ENCODE data around the gene DSTN. TPM values are rescaled to one million over a fixed set of nuclear protein-coding genes. Genes with fewer than 3 reads are reported as not detected.

Gene DSTN
- total and polyA plus RNA-seq, 2 experiments from 2014 or later = 162 to 459 TPM

DNA sequence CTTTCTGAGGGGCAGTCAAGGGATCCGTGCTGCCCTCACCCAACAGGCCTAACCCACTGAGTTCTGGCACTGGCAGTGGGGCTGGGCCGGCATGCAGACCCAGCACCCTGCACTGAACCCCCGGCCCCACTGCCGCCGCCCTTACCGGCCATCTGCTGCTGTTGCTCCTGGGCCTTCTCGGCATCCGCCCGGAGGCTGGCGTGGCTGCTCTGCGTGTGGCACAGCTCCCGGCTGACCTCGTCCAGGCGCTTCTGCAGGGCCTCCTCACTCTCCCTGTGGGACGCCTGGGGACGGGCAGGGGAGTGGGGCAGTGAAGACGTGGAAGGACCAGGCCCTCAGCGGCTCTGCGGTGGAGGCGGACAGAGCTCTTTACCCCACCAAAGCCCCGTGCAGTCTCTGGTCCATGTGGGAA is 59.8 kb downstream of the DSTN start:
- H3K4me2 ChIP-seq = no peak overlapping the region
- no peaks in the 10 kb centered on the region; the same call in 2 of the 3 replicates for H3K4me1 Mint-ChIP-seq
- ATAC-seq (no peak), DNase-seq (ENCODE audit: low spot score) (no peak)
- peaks cover 67% of the 10 kb centered on the region for H3K36me3 Mint-ChIP-seq (ENCODE audit: low read depth)
- peaks cover 10% of the 10 kb centered on the region for H3K27me3 Mint-ChIP-seq (ENCODE audit: insufficient read depth, low read depth, poor library complexity)
- no peaks in the 10 kb centered on the region for H4K20me1 ChIP-seq (replicated peaks; ENCODE audit: insufficient read depth)
- no peaks in the 10 kb centered on the region for H3K79me2 ChIP-seq (replicated peaks; ENCODE audit: insufficient read depth)
- no peak overlapping the region for H3K4me3 Mint-ChIP-seq
- no peak overlapping the region for H3K4me3 ChIP-seq
- H3K9me2 ChIP-seq (ENCODE audit: insufficient read depth) = no peaks in the 10 kb centered on the region
- H3K27ac Mint-ChIP-seq = no peak overlapping the region
- H3K27ac ChIP-seq (ENCODE audit: low read depth) = no peak overlapping the region
- H3K27me3 ChIP-seq (ENCODE audit: insufficient read depth) = no peaks in the 10 kb centered on the region
- H3K9me3 Mint-ChIP-seq = 0 out of 3 replicates have a peak, but pooled peaks cover 3% of the 10 kb centered on the region
- H3K36me3 ChIP-seq (ENCODE audit: insufficient read depth) = peaks cover 5% of the 10 kb centered on the region; the same call in 1 of the 2 replicates
- TF ChIP-seq POLR2AphosphoS5 (IDR thresholded peaks at IDR 0.05; ENCODE audit: low read depth) (no peak), NANOG (IDR thresholded peaks at IDR 0.05; ENCODE audit: borderline replicate concordance) (no peak), CREB1 (CRISPR knock-in tag; IDR thresholded peaks at IDR 0.05; ENCODE audit: low read depth) (no peak), ZNF331 (CRISPR knock-in tag; IDR thresholded peaks at IDR 0.05; ENCODE audit: low read depth) (no peak), EZH2 (IDR thresholded peaks at IDR 0.05; ENCODE audit: low read depth, unreplicated experiment) (no peak), ZNF114 (CRISPR knock-in tag; IDR thresholded peaks at IDR 0.05) (no peak), JUNB (IDR thresholded peaks at IDR 0.05; ENCODE audit: unreplicated experiment) (no peak), STAT1 (IDR thresholded peaks at IDR 0.05; ENCODE audit: unreplicated experiment) (no peak), EZH2phosphoT487 (IDR thresholded peaks at IDR 0.05; ENCODE audit: unreplicated experiment) (no peak)
- TF ChIP-seq, protein P1, sequence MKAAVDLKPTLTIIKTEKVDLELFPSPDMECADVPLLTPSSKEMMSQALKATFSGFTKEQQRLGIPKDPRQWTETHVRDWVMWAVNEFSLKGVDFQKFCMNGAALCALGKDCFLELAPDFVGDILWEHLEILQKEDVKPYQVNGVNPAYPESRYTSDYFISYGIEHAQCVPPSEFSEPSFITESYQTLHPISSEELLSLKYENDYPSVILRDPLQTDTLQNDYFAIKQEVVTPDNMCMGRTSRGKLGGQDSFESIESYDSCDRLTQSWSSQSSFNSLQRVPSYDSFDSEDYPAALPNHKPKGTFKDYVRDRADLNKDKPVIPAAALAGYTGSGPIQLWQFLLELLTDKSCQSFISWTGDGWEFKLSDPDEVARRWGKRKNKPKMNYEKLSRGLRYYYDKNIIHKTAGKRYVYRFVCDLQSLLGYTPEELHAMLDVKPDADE (IDR thresholded peaks at IDR 0.05) = no peak
- TF ChIP-seq, protein P2, sequence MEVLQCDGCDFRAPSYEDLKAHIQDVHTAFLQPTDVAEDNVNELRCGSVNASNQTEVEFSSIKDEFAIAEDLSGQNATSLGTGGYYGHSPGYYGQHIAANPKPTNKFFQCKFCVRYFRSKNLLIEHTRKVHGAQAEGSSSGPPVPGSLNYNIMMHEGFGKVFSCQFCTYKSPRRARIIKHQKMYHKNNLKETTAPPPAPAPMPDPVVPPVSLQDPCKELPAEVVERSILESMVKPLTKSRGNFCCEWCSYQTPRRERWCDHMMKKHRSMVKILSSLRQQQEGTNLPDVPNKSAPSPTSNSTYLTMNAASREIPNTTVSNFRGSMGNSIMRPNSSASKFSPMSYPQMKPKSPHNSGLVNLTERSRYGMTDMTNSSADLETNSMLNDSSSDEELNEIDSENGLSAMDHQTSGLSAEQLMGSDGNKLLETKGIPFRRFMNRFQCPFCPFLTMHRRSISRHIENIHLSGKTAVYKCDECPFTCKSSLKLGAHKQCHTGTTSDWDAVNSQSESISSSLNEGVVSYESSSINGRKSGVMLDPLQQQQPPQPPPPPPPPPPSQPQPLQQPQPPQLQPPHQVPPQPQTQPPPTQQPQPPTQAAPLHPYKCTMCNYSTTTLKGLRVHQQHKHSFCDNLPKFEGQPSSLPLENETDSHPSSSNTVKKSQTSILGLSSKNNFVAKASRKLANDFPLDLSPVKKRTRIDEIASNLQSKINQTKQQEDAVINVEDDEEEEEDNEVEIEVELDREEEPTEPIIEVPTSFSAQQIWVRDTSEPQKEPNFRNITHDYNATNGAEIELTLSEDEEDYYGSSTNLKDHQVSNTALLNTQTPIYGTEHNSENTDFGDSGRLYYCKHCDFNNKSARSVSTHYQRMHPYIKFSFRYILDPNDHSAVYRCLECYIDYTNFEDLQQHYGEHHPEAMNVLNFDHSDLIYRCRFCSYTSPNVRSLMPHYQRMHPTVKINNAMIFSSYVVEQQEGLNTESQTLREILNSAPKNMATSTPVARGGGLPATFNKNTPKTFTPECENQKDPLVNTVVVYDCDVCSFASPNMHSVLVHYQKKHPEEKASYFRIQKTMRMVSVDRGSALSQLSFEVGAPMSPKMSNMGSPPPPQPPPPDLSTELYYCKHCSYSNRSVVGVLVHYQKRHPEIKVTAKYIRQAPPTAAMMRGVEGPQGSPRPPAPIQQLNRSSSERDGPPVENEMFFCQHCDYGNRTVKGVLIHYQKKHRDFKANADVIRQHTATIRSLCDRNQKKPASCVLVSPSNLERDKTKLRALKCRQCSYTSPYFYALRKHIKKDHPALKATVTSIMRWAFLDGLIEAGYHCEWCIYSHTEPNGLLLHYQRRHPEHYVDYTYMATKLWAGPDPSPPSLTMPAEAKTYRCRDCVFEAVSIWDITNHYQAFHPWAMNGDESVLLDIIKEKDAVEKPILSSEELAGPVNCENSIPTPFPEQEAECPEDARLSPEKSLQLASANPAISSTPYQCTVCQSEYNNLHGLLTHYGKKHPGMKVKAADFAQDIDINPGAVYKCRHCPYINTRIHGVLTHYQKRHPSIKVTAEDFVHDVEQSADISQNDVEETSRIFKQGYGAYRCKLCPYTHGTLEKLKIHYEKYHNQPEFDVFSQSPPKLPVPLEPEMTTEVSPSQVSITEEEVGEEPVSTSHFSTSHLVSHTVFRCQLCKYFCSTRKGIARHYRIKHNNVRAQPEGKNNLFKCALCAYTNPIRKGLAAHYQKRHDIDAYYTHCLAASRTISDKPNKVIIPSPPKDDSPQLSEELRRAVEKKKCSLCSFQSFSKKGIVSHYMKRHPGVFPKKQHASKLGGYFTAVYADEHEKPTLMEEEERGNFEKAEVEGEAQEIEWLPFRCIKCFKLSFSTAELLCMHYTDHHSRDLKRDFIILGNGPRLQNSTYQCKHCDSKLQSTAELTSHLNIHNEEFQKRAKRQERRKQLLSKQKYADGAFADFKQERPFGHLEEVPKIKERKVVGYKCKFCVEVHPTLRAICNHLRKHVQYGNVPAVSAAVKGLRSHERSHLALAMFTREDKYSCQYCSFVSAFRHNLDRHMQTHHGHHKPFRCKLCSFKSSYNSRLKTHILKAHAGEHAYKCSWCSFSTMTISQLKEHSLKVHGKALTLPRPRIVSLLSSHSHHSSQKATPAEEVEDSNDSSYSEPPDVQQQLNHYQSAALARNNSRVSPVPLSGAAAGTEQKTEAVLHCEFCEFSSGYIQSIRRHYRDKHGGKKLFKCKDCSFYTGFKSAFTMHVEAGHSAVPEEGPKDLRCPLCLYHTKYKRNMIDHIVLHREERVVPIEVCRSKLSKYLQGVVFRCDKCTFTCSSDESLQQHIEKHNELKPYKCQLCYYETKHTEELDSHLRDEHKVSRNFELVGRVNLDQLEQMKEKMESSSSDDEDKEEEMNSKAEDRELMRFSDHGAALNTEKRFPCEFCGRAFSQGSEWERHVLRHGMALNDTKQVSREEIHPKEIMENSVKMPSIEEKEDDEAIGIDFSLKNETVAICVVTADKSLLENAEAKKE (CRISPR knock-in tag; IDR thresholded peaks at IDR 0.05) = no peak
- TF ChIP-seq, protein P3, sequence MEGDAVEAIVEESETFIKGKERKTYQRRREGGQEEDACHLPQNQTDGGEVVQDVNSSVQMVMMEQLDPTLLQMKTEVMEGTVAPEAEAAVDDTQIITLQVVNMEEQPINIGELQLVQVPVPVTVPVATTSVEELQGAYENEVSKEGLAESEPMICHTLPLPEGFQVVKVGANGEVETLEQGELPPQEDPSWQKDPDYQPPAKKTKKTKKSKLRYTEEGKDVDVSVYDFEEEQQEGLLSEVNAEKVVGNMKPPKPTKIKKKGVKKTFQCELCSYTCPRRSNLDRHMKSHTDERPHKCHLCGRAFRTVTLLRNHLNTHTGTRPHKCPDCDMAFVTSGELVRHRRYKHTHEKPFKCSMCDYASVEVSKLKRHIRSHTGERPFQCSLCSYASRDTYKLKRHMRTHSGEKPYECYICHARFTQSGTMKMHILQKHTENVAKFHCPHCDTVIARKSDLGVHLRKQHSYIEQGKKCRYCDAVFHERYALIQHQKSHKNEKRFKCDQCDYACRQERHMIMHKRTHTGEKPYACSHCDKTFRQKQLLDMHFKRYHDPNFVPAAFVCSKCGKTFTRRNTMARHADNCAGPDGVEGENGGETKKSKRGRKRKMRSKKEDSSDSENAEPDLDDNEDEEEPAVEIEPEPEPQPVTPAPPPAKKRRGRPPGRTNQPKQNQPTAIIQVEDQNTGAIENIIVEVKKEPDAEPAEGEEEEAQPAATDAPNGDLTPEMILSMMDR (conservative IDR thresholded peaks at IDR 0.05; ENCODE audit: low read depth in 2 of 2) = no peak
- TF ChIP-seq, protein P4, sequence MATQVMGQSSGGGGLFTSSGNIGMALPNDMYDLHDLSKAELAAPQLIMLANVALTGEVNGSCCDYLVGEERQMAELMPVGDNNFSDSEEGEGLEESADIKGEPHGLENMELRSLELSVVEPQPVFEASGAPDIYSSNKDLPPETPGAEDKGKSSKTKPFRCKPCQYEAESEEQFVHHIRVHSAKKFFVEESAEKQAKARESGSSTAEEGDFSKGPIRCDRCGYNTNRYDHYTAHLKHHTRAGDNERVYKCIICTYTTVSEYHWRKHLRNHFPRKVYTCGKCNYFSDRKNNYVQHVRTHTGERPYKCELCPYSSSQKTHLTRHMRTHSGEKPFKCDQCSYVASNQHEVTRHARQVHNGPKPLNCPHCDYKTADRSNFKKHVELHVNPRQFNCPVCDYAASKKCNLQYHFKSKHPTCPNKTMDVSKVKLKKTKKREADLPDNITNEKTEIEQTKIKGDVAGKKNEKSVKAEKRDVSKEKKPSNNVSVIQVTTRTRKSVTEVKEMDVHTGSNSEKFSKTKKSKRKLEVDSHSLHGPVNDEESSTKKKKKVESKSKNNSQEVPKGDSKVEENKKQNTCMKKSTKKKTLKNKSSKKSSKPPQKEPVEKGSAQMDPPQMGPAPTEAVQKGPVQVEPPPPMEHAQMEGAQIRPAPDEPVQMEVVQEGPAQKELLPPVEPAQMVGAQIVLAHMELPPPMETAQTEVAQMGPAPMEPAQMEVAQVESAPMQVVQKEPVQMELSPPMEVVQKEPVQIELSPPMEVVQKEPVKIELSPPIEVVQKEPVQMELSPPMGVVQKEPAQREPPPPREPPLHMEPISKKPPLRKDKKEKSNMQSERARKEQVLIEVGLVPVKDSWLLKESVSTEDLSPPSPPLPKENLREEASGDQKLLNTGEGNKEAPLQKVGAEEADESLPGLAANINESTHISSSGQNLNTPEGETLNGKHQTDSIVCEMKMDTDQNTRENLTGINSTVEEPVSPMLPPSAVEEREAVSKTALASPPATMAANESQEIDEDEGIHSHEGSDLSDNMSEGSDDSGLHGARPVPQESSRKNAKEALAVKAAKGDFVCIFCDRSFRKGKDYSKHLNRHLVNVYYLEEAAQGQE (IDR thresholded peaks at IDR 0.05; ENCODE audit: unreplicated experiment) = no peak
- no peaks in the 10 kb centered on the region for H3K4me1 ChIP-seq (ENCODE audit: insufficient read depth)
- H2AFZ ChIP-seq = no peak overlapping the region
- no peaks in the 10 kb centered on the region for H3F3A ChIP-seq (replicated peaks; ENCODE audit: low read depth)

All from GM23338 (cell line).